ENCODE measurements around the gene TRIM14. TPM values are rescaled to one million over a fixed set of nuclear protein-coding genes. Genes with fewer than 3 reads are reported as not detected.

The TRIM14 gene
- total RNA-seq, 1 experiment from 2014 or later, result 11.9 TPM

GRCh38 chr9:98092613-98092931 lies 26.4 kb downstream of the TRIM14 start:
- Mint-ChIP-seq H3K4me3 (no peak overlapping the region), H3K9me3 (peaks cover 7% of the 10 kb centered on the region; the same call in 1 of the 2 replicates), H3K4me1 (peaks cover 40% of the 10 kb centered on the region), H3K36me3 (peaks cover 15% of the 10 kb centered on the region), H3K27me3 (ENCODE audit: low read depth) (peaks cover 15% of the 10 kb centered on the region), H3K27ac (no peak overlapping the region)
- no peak for DNase-seq (ENCODE audit: low spot score)
- TF ChIP-seq ZNF396 (CRISPR knock-in tag; IDR thresholded peaks at IDR 0.05; ENCODE audit: borderline replicate concordance), result no peak
- no peak for TF ChIP-seq HMGXB4 (CRISPR knock-in tag; IDR thresholded peaks at IDR 0.05)
- TF ChIP-seq ZNF423 (CRISPR knock-in tag; IDR thresholded peaks at IDR 0.05), result no peak
- TF ChIP-seq SMAD3 (CRISPR knock-in tag; IDR thresholded peaks at IDR 0.05; ENCODE audit: borderline replicate concordance), result no peak
- TF ChIP-seq USF2 (CRISPR knock-in tag; IDR thresholded peaks at IDR 0.05), result no peak
- no peak for TF ChIP-seq ZSCAN18 (CRISPR knock-in tag; IDR thresholded peaks at IDR 0.05)
- POLR2A ChIA-PET, result interaction anchor here (0.6 to 1.5 kb wide), 3 partner anchors 17 to 84 kb away, joined by 3 to 4 read pairs (median 3); no protein-coding TSS in a partner anchor
- CTCF ChIA-PET, result interaction anchor here (0.8 to 2.9 kb wide), 12 partner anchors 9 to 223 kb away, joined by 3 to 13 read pairs (median 5); partner anchors contain the start of genes NANS, TBC1D2 and TRIM14
- ATAC-seq, result no peak

GRCh38 chr9:98091735-98092612 lies 27.0 kb downstream of the TRIM14 start:
- H3K27ac Mint-ChIP-seq, result peak overlapping the region; percentile 80
- DNase-seq (ENCODE audit: low spot score) (peak; percentile 37), ATAC-seq (peak; percentile 34)
- H3K9me3 Mint-ChIP-seq, result peaks cover 7% of the 10 kb centered on the region; the same call in 1 of the 2 replicates
- H3K4me3 Mint-ChIP-seq, result peak overlapping the region; percentile 51
- peaks cover 12% of the 10 kb centered on the region for H3K36me3 Mint-ChIP-seq
- ChIA-PET CTCF (interaction anchor here (0.8 to 2.9 kb wide), 12 partner anchors 10 to 224 kb away, joined by 3 to 13 read pairs (median 5); partner anchors contain the start of genes NANS, TBC1D2 and TRIM14), POLR2A (interaction anchor here (0.6 to 1.5 kb wide), 3 partner anchors 18 to 83 kb away, joined by 3 to 4 read pairs (median 3); no protein-coding TSS in a partner anchor)
- H3K27me3 Mint-ChIP-seq (ENCODE audit: low read depth), result peaks cover 18% of the 10 kb centered on the region
- peaks cover 43% of the 10 kb centered on the region for H3K4me1 Mint-ChIP-seq
- TF ChIP-seq MLX (CRISPR knock-in tag; IDR thresholded peaks at IDR 0.05) (no peak), TEAD1 (CRISPR knock-in tag; IDR thresholded peaks at IDR 0.05) (no peak), ZNF425 (CRISPR knock-in tag; conservative IDR thresholded peaks at IDR 0.05) (no peak), ZNF396 (CRISPR knock-in tag; IDR thresholded peaks at IDR 0.05; ENCODE audit: borderline replicate concordance) (no peak), ZNF232 (CRISPR knock-in tag; IDR thresholded peaks at IDR 0.05) (no peak), AFF4 (CRISPR knock-in tag; IDR thresholded peaks at IDR 0.05; ENCODE audit: borderline replicate concordance) (no peak), ZNF532 (CRISPR knock-in tag; IDR thresholded peaks at IDR 0.05; ENCODE audit: borderline replicate concordance) (no peak), ATF3 (CRISPR knock-in tag; conservative IDR thresholded peaks at IDR 0.05) (no peak), USF1 (CRISPR knock-in tag; IDR thresholded peaks at IDR 0.05) (no peak)

Data from WTC11 (cell line).